HepG2 (cell line): ENCODE measurements around the gene IL1A. TPM values are rescaled to one million over a fixed set of nuclear protein-coding genes. Genes with fewer than 3 reads are reported as not detected.

Experiments used
- ATF3 ChIP-seq: sonication (generic); formaldehyde crosslinking; IDR thresholded peaks from 2 replicates; pipeline ENCODE4 v1.4.0; 2020; ENCODE audit warnings: missing genetic modification reagents
- DR1 ChIP-seq: sonication (generic); formaldehyde crosslinking; IDR thresholded peaks from 2 replicates; pipeline ENCODE4 v1.8.0; 2021; ENCODE audit warnings: mild to moderate bottlenecking, missing genetic modification reagents, inconsistent platforms
- DRAP1 ChIP-seq: IDR thresholded peaks from 2 replicates; pipeline ENCODE4 v1.6.1; 2016; ENCODE audit warnings: missing genetic modification reagents, missing compliant biosample characterization
- ETS1 ChIP-seq: sonication (generic); formaldehyde crosslinking; IDR thresholded peaks from 2 replicates; pipeline ENCODE4 v1.4.0; 2020; ENCODE audit warnings: missing genetic modification reagents
- GPN1 ChIP-seq: sonication (generic); formaldehyde crosslinking; IDR thresholded peaks from 2 replicates; pipeline ENCODE4 v1.5.1; 2020; ENCODE audit warnings: missing genetic modification reagents, borderline replicate concordance
- GTF2F1 ChIP-seq: fragments of 150-350 bp; IDR thresholded peaks from 2 replicates; pipeline ENCODE4 v1.6.1; 2014; ENCODE audit warnings: low read length
- HMGA1 ChIP-seq: sonication (generic); formaldehyde crosslinking; conservative IDR thresholded peaks from 2 replicates; pipeline ENCODE4 v1.4.0; 2020; ENCODE audit warnings: missing genetic modification reagents
- HNRNPK ChIP-seq: fragments of 200-400 bp; formaldehyde crosslinking; IDR thresholded peaks from 2 replicates; pipeline ENCODE4 v1.6.1; 2018; ENCODE audit warnings: low read length, low read depth, moderate library complexity, mild to moderate bottlenecking; ENCODE audit not compliant: poor library complexity, severe bottlenecking
- HNRNPLL ChIP-seq: fragments of 200-400 bp; formaldehyde crosslinking; IDR thresholded peaks from 2 replicates; pipeline ENCODE4 v1.6.1; 2017; ENCODE audit warnings: mild to moderate bottlenecking, low read depth, low read length; ENCODE audit not compliant: poor library complexity, severe bottlenecking
- KAT8 ChIP-seq: IDR thresholded peaks from 2 replicates; pipeline ENCODE4 v1.6.1; 2016; ENCODE audit warnings: missing genetic modification reagents, missing compliant biosample characterization
- KMT2B ChIP-seq: IDR thresholded peaks from 2 replicates; pipeline ENCODE4 v1.6.1; 2016; ENCODE audit warnings: missing genetic modification reagents, missing compliant biosample characterization
- LCORL ChIP-seq, 2 experiments: fragments of 450-650 bp in 1 of 2; sonication (generic) in 1 of 2; formaldehyde crosslinking in 1 of 2; IDR thresholded peaks; 2 replicates each; pipeline versions ENCODE4 v1.5.0 to v1.6.1; 2017 to 2020; ENCODE audit warnings: antibody characterized with exemption in 1 of 2, missing genetic modification reagents in 1 of 2
- MATR3 ChIP-seq: sonication (generic); formaldehyde crosslinking; IDR thresholded peaks from 2 replicates; pipeline ENCODE4 v1.4.0; 2020; ENCODE audit warnings: missing genetic modification reagents
- MEIS2 ChIP-seq: sonication (generic); formaldehyde crosslinking; IDR thresholded peaks from 2 replicates; pipeline ENCODE4 v1.9.0; 2021; ENCODE audit warnings: mild to moderate bottlenecking, missing genetic modification reagents
- MLX ChIP-seq: IDR thresholded peaks from 2 replicates; pipeline ENCODE4 v1.6.1; 2016
- NCOA1 ChIP-seq: sonication (generic); formaldehyde crosslinking; IDR thresholded peaks from 2 replicates; pipeline ENCODE4 v1.9.0; 2021; ENCODE audit warnings: missing genetic modification reagents
- NFE2L2 ChIP-seq: fragments of 150-350 bp; IDR thresholded peaks from 2 replicates; pipeline ENCODE4 v1.6.1; 2014; ENCODE audit warnings: low read length
- NR2F6 ChIP-seq, 2 experiments: IDR thresholded peaks; 2 replicates each; pipeline ENCODE4 v1.6.1; 2016; ENCODE audit warnings: antibody characterized with exemption in 1 of 2, mild to moderate bottlenecking in 1 of 2
- SIX1 ChIP-seq: sonication (generic); formaldehyde crosslinking; IDR thresholded peaks from 2 replicates; pipeline ENCODE4 v1.4.0; 2020; ENCODE audit warnings: missing genetic modification reagents, borderline replicate concordance
- SIX4 ChIP-seq: sonication (generic); formaldehyde crosslinking; IDR thresholded peaks from 2 replicates; pipeline ENCODE4 v1.4.0; 2020; ENCODE audit warnings: missing genetic modification reagents
- ZBTB14 ChIP-seq: sonication (generic); formaldehyde crosslinking; IDR thresholded peaks from 2 replicates; pipeline ENCODE4 v1.4.0; 2020; ENCODE audit warnings: missing genetic modification reagents
- ZFYVE20 ChIP-seq: sonication (generic); formaldehyde crosslinking; IDR thresholded peaks from 2 replicates; pipeline ENCODE4 v1.8.0; 2023; ENCODE audit warnings: low read depth, mild to moderate bottlenecking, moderate library complexity, missing genetic modification reagents, borderline replicate concordance
- ZKSCAN5 ChIP-seq: sonication (generic); formaldehyde crosslinking; IDR thresholded peaks from 2 replicates; pipeline ENCODE4 v1.5.1; 2020; ENCODE audit warnings: mild to moderate bottlenecking, missing genetic modification reagents
- ZNF234 ChIP-seq: sonication (generic); formaldehyde crosslinking; conservative IDR thresholded peaks from 2 replicates; pipeline ENCODE4 v1.5.1; 2020; ENCODE audit warnings: mild to moderate bottlenecking, missing genetic modification reagents
- ZNF546 ChIP-seq: sonication (generic); formaldehyde crosslinking; conservative IDR thresholded peaks from 2 replicates; pipeline ENCODE4 v1.8.1; 2023; ENCODE audit warnings: mild to moderate bottlenecking, missing genetic modification reagents
- ZNF576 ChIP-seq: sonication (generic); formaldehyde crosslinking; IDR thresholded peaks from 2 replicates; pipeline ENCODE4 v1.4.0; 2020; ENCODE audit warnings: mild to moderate bottlenecking, missing genetic modification reagents
- polyA plus RNA-seq, 8 experiments: library from polyadenylated mRNA; depleted of rRNA in 3 of 8; stranded (reverse) in 7 of 8; unstranded in 1 of 8; fragments of >200 nt; fragmentation: Illumina TruSeq in 4 of 8; extraction: Trizol in 4 of 8; gene quantifications; 2 replicates each; pipeline versions ENCODE4 v1.2.1 to v1.2.3, GENCODE V29; 2011 to 2016; ENCODE audit warnings: low read depth in 4 of 8, missing spikeins in 1 of 8, mixed read lengths in 1 of 8; ENCODE audit not compliant: insufficient read depth in 1 of 8
- total RNA-seq, 5 experiments: library from RNA; depleted of rRNA; stranded (reverse); fragments of >200 nt; fragmentation: Illumina TruSeq; extraction: Trizol; gene quantifications; 2 replicates each; pipeline ENCODE4 v1.2.3, GENCODE V29; 2016; ENCODE audit warnings: low read depth in 1 of 5
- TF ChIP-seq, protein P1 (sequence below): sonication (generic); formaldehyde crosslinking; IDR thresholded peaks from 2 replicates; pipeline ENCODE4 v1.4.0; 2020; ENCODE audit warnings: mild to moderate bottlenecking, missing genetic modification reagents

IL1A gene
- total and polyA plus RNA-seq, 2 of the 13 experiments (the other 11 are each of a cell fraction or from before 2014, with no cell fraction given) = not detected

GRCh38 chr2:112749755-112750559, 34.3 kb downstream of the IL1A start (continued):
- TF ChIP-seq, protein P1, sequence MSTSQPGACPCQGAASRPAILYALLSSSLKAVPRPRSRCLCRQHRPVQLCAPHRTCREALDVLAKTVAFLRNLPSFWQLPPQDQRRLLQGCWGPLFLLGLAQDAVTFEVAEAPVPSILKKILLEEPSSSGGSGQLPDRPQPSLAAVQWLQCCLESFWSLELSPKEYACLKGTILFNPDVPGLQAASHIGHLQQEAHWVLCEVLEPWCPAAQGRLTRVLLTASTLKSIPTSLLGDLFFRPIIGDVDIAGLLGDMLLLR (CRISPR knock-in tag) = no peak
- TF ChIP-seq DRAP1 (no peak), KAT8 (CRISPR knock-in tag) (peak; percentile 52; the same call in 1 of the 2 replicates), ZFYVE20 (no peak), DR1 (CRISPR knock-in tag) (no peak), NR2F6 (IDR thresholded peaks at IDR 0.05) (no peak), NR2F6 (CRISPR knock-in tag; IDR thresholded peaks at IDR 0.05) (peak; percentile 14; the same call in 1 of the 2 replicates), GTF2F1 (no peak), ATF3 (CRISPR knock-in tag) (no peak), GPN1 (CRISPR knock-in tag) (no peak), ZKSCAN5 (CRISPR knock-in tag) (no peak), NCOA1 (CRISPR knock-in tag) (no peak), KMT2B (CRISPR knock-in tag) (no peak), SIX1 (CRISPR knock-in tag) (no peak), ZNF234 (no peak), ZNF546 (no peak), HNRNPK (no peak), MATR3 (CRISPR knock-in tag) (no peak), NFE2L2 (no peak), ETS1 (CRISPR knock-in tag) (no peak), HNRNPLL (no peak), MLX (CRISPR knock-in tag) (peak; percentile 39; the same call in 1 of the 2 replicates), HMGA1 (no peak), ZNF576 (CRISPR knock-in tag) (no peak), LCORL (IDR thresholded peaks at IDR 0.05) (no peak), LCORL (CRISPR knock-in tag; IDR thresholded peaks at IDR 0.05) (no peak), SIX4 (CRISPR knock-in tag) (no peak), MEIS2 (CRISPR knock-in tag) (no peak), ZBTB14 (no peak)
